Nephron (organoid): ENCODE measurements around the gene NPC1.

Source experiments
- H3K27ac Mint-ChIP-seq, 3 experiments: 2 replicates each; pipeline ENCODE4 v1.8.0; 2020; ENCODE audit warnings: mixed read lengths in 3 of 3, mild to moderate bottlenecking in 2 of 3, moderate library complexity in 1 of 3
- H3K27me3 Mint-ChIP-seq: 2 replicates; pipeline ENCODE4 v1.8.0; 2021; ENCODE audit warnings: low read depth, mild to moderate bottlenecking, moderate library complexity, mixed read lengths
- H3K36me3 Mint-ChIP-seq: 2 replicates; pipeline ENCODE4 v1.8.0; 2020; ENCODE audit warnings: low read depth, mixed read lengths
- H3K4me1 Mint-ChIP-seq: 2 replicates; pipeline ENCODE4 v1.8.0; 2020; ENCODE audit warnings: mixed read lengths
- H3K4me3 Mint-ChIP-seq, 3 experiments: 2 replicates each; pipeline ENCODE4 v1.8.0; 2020; ENCODE audit warnings: mild to moderate bottlenecking in 3 of 3, mixed read lengths in 3 of 3, moderate library complexity in 2 of 3
- H3K9me3 Mint-ChIP-seq: 2 replicates; pipeline ENCODE4 v1.8.0; 2020; ENCODE audit warnings: mixed read lengths
- TF ChIP-seq, protein P1 (sequence below), 3 experiments: fragments of 200-600 bp; sonication (generic); IDR thresholded peaks; one replicate each; pipeline ENCODE4 v1.5.0; 2021; ENCODE audit warnings: antibody characterized with exemption in 3 of 3; ENCODE audit not compliant: unreplicated experiment in 3 of 3

Gene NPC1

DNA sequence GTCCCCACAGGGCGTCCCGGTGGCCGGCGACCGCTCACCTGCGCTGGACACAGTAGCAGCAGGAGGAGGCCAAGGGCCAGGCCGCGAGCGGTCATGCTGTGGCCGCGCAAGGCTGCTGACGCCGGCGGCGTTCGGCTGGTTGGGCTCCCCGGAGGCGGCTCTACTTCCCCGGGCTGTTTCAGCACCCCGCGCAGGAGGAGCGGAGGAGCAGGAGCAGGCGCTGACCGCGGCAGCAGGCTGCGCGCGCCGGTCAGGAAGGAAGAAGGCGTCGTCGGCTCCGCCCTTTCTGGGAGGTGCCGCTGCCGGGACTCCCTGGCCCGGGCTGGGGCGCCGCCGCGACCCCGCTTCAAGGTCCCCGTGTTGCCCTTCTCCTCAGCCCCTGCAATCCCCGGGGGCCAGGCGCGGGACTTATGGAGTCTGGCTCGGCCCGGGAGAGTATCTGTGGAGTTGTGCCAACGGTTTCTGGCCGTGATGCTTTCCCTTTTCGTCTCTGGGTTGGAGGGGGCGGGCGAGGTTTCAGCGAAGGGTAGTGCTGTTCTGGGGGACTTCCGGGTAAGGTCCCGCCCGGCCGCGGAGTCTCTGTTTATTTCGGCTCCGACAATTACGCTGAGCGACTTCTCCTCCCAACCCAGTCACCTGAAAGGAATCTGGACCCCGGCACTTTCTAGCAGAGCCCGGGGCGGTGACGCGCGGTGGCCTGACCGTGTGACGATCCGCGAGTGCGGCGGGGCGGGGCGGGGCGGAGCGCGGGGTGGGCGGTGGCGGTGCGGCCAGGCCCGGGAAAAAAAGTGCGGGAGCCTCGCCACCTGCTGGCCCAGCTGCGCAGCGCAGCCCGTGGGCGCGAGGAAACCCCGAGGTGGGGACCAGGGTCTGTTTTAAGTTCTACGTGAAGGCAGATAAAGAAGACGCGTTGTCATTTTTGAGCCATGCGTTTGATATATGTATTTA lies at the start of gene NPC1:
NPC1 (minus strand) TSS at position 258 of the 948 bp plus-strand sequence; CDS start at position 95, 163 bp downstream.
- Mint-ChIP-seq H3K9me3 (no peaks in the 10 kb centered on the region), H3K27me3 (peaks cover 14% of the 10 kb centered on the region), H3K27ac (peak within 1 kb of the TSS; percentile 57 to 97 (median 97)), H3K36me3 (peaks cover 4% of the 10 kb centered on the region), H3K4me1 (peaks cover 18% of the 10 kb centered on the region), H3K4me3 (peak within 1 kb of the TSS; percentile 91 to 96 (median 93))
- TF ChIP-seq, protein P1, sequence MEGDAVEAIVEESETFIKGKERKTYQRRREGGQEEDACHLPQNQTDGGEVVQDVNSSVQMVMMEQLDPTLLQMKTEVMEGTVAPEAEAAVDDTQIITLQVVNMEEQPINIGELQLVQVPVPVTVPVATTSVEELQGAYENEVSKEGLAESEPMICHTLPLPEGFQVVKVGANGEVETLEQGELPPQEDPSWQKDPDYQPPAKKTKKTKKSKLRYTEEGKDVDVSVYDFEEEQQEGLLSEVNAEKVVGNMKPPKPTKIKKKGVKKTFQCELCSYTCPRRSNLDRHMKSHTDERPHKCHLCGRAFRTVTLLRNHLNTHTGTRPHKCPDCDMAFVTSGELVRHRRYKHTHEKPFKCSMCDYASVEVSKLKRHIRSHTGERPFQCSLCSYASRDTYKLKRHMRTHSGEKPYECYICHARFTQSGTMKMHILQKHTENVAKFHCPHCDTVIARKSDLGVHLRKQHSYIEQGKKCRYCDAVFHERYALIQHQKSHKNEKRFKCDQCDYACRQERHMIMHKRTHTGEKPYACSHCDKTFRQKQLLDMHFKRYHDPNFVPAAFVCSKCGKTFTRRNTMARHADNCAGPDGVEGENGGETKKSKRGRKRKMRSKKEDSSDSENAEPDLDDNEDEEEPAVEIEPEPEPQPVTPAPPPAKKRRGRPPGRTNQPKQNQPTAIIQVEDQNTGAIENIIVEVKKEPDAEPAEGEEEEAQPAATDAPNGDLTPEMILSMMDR (IDR thresholded peaks at IDR 0.05; ENCODE audit: unreplicated experiment in 3 of 3), result peak; percentile 96 to 99 (median 99)

DNA sequence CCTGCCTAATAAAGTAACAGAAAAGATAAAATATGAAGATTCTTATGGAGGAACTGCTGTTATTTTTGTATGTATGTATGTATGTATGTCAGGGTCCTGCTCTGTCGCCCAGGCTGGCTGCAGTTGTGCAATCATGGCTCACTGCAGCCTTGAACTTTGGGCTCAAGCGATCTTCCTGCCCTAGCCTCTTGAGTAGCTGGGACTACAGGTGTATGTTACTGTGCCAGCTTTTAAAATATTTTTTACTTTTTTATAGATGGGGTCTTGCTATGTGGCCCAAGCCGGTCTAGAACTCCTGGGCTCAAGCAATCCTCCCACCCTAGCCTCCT lies 49.7 kb upstream of the NPC1 start:
- TF ChIP-seq, protein P1 (IDR thresholded peaks at IDR 0.05; ENCODE audit: unreplicated experiment in 3 of 3), result no peak
- no peaks in the 10 kb centered on the region for H3K9me3 Mint-ChIP-seq
- no peaks in the 10 kb centered on the region for H3K4me1 Mint-ChIP-seq
- no peaks in the 10 kb centered on the region for H3K36me3 Mint-ChIP-seq
- H3K27me3 Mint-ChIP-seq, result peaks cover 9% of the 10 kb centered on the region
- no peak overlapping the region for H3K4me3 Mint-ChIP-seq
- no peak overlapping the region for H3K27ac Mint-ChIP-seq

DNA sequence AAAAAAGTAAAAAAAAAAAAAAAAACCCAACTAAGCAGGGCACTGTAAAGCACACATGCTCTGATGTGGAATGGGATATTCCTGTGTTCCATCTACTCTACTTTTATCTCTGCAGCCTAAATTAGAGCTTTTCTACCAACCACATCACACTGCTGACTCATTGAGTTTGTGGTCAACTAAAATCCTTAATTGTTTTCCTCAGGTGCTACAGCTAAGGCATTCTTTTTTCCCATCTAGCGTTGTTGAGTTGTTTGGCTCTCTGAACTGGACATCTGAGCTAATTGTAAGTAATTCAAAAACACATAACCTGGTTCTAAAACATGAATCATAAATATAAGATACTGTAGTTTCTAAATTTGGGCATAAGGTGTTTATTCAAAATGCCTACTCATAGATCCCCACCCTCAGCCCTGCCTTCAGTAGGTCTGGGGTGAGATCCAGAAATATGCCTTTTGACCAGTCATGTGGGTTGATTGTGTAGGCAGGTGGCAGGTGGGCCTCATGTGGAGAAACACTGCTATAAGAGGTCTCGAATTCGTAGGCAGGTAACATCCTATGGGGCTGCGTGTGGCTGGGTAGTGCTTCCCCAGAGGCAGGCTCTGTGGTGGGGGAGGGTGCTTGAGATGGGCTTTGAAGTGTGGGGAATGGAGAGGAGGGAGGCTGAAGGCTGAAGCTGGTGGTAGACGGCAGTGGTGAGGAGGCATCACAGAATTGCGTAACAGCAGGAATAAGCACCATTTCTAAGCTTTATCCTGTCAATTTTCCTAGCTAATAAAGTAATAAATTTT lies 49.2 kb upstream of the NPC1 start:
- TF ChIP-seq, protein P1 (IDR thresholded peaks at IDR 0.05; ENCODE audit: unreplicated experiment in 3 of 3), result no peak
- Mint-ChIP-seq H3K4me1 (no peaks in the 10 kb centered on the region), H3K27me3 (peaks cover 9% of the 10 kb centered on the region), H3K36me3 (no peaks in the 10 kb centered on the region), H3K27ac (no peak overlapping the region), H3K4me3 (no peak overlapping the region), H3K9me3 (no peaks in the 10 kb centered on the region)

DNA sequence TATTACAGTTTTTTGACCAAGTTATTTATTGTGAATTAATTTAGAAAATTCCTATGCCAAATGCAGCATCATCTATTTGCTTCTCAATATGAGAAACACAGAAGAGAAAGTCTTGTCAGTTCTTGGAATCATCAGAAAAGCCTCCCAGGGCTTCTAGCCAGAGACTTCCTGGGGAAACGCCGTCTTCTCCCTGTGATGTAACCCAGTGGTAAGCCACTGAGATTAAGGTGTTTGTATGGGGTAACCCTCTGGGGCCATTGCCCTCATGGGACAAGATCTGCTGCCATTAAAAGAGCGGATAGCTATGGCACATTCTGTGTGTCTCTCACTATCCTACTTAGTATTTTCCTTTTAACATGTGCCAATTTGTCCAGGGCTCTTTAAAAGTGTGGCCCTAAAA lies 48.4 kb upstream of the NPC1 start:
- H3K27ac Mint-ChIP-seq, result no peak overlapping the region
- peaks cover 10% of the 10 kb centered on the region for H3K27me3 Mint-ChIP-seq
- H3K36me3 Mint-ChIP-seq, result no peaks in the 10 kb centered on the region
- H3K4me1 Mint-ChIP-seq, result no peaks in the 10 kb centered on the region
- TF ChIP-seq, protein P1 (IDR thresholded peaks at IDR 0.05; ENCODE audit: unreplicated experiment in 3 of 3), result no peak
- no peaks in the 10 kb centered on the region for H3K9me3 Mint-ChIP-seq
- H3K4me3 Mint-ChIP-seq, result no peak overlapping the region

DNA sequence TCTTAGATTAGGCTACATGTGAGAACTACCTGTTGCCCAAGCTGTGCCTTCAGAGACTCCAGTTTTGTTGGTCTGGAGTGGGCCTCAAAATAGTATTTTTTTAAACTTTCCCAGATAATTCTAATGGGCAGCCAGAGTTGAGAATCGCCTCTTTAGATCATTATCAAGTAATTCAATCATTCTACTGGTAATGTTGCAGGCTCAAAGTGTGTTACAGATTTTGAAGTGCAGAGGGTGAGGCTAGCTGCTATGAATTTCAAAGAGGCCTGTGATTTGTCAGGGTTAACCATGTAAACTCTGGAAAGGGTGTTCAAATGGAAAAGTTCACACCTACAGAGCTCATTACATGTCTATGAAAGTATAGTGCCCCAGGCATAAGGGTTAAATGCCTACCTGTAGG lies 46.3 kb upstream of the NPC1 start:
- H3K27me3 Mint-ChIP-seq, result peaks cover 16% of the 10 kb centered on the region
- no peak overlapping the region for H3K4me3 Mint-ChIP-seq
- TF ChIP-seq, protein P1 (IDR thresholded peaks at IDR 0.05; ENCODE audit: unreplicated experiment in 3 of 3), result no peak
- H3K4me1 Mint-ChIP-seq, result no peaks in the 10 kb centered on the region
- H3K9me3 Mint-ChIP-seq, result no peaks in the 10 kb centered on the region
- H3K36me3 Mint-ChIP-seq, result no peaks in the 10 kb centered on the region
- H3K27ac Mint-ChIP-seq, result no peak overlapping the region
